ENCODE results near the gene DAB2IP.

The DAB2IP gene

DNA sequence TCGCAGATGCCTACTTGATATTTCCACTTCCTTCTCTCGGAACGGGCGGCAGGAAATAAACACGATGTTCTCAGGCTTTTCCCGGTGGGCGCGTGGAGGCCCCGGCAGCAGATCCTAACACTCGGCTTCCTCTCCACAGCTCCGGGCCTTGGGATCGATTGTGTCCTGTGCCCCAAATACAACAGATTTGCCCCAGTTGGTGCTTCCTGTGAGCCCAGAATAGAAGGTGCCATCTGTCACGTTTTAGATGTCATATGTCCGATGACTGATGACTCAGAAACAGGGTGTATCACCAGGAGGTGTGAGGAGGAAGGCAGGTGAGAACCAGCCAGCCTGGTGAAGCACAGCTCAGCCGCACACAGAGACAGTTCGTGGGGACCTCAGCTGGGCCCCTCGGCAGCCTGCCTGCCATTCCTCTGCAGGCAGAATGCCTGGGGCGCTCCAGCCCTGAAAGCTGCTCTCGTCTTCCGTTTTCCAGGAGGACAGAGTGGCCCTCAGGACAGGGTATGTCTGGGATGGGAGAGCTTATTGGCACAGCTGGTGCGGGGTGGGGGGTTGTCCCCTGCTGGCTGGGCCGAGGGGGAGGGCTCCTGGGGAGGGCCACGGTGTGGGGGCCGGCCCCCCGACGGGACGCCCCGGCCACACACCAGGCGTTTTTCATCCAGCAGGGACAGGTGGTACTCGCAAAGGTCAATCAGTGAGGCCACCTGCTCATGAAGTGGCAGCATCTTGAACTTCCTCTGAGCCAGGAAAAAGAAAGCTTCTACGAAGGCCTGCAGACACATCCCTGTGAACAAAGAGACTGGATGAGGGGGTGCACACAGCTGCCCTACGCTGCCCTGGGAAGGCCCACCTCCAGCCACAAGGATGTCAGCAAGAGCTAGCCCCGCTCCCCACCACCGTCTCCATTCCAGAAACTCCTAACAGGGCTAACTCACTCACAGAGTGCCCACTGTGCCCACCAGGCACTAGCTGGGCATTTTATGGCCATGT, 171.0 kb downstream of the DAB2IP start:
- peak; percentile 81 for DNase-seq

- DNase-seq, result no peak
These were observed 172.2 kb downstream of the DAB2IP start for GRCh38 chr9:121823451-121824169.

GRCh38 chr9:121824651-121825030, 173.2 kb downstream of the DAB2IP start:
- DNase-seq, result peak; percentile 8

DNA sequence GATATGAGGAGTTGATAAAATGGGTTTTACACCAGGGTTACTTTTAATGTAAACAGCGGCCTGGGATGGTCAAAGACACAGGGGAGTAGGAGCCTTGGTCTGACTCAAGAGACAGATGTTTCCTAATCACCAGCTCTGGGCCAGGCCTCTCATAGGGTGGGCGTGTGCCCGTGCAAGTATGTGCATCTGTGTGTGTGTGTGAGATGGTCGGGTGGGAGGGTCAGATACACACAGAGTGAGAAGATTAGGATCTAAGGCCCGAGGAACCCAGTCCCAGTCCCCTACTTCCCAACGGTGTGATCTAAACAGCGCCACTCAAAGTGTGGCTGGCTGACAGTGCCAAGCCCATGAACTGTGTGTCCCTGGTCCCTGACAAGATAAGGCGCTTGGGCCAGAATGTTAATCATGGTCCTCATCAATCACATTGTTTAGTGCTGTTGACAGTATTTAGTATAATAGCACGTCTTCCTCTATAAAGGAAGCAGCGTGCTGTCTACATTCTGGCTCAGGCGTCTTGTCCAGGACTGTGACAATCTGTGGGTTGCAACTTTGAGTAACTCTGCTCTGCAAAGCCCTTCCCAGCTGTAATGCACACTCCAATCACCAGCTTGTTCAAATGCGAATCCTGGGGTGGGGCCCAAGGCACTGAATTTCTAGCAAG, 173.7 kb downstream of the DAB2IP start:
- DNase-seq, result no peak

- DNase-seq, result no peak
These were observed 175.3 kb downstream of the DAB2IP start for GRCh38 chr9:121826711-121827110.

DNA sequence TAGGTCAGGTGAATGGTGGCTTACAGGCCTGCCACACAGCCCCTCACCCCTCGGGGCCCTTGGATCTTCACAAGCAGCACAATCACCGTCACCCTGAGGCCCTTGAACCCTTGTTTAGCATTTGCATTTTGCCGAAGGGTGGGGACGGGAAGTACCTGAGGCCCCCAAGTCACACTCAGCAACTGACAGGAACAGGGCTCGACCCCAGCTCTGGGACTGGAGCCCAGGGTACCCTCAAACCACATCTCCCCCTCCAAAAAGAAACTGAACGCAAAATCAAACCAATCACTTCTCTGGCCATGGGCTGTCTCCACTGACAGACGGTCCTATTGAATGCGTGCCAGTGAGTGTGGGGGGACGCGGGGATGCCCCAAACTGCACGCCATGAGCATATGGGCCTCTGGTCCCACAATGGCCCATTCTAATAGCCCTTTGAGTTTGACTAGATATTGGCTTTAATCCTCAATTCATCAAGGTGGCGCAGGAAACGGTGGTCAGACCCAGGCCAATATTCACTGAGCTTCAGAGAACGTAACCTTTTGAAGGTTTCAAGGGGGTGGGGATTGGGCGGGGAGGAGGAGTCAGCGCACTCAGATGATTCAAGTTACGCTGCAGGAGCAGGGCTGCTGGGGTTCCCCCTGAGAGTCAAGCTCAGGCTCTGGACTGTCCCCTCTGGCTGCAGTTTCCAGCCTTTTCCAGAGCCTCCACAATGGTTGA, 176.0 kb downstream of the DAB2IP start:
- DNase-seq, result no peak

- no peak for DNase-seq
These were observed 179.2 kb downstream of the DAB2IP start for GRCh38 chr9:121830441-121831140.

GRCh38 chr9:121831869-121832268, 180.4 kb downstream of the DAB2IP start:
- no peak for DNase-seq

- no peak for DNase-seq
These were observed 181.6 kb downstream of the DAB2IP start for GRCh38 chr9:121833061-121833460.

Data from NCI-H146 (cell line).